ENCODE measurements around the gene ANKK1. TPM values are rescaled to one million over a fixed set of nuclear protein-coding genes. Genes with fewer than 3 reads are reported as not detected.

The ANKK1 gene
- total RNA-seq, 1 donor from 2014 or later = 0.29 TPM

- DNase-seq (ENCODE audit: low spot score) = no peak
Observed at GRCh38 chr11:113408887-113409286, 21.3 kb downstream of the ANKK1 start.

- no peak for DNase-seq (ENCODE audit: low spot score)
Observed at GRCh38 chr11:113409526-113409925, 21.9 kb downstream of the ANKK1 start.

GRCh38 chr11:113410414-113411135 lies 23.0 kb downstream of the ANKK1 start:
- no peak for DNase-seq (ENCODE audit: low spot score)

GRCh38 chr11:113411536-113411935 lies 24.0 kb downstream of the ANKK1 start:
- no peak for DNase-seq (ENCODE audit: low spot score)

GRCh38 chr11:113412675-113413074 lies 25.1 kb downstream of the ANKK1 start:
- no peak for DNase-seq (ENCODE audit: low spot score)

GRCh38 chr11:113415343-113415742 lies 27.8 kb downstream of the ANKK1 start:
- no peak for DNase-seq (ENCODE audit: low spot score)

- DNase-seq (ENCODE audit: low spot score) = no peak
Observed at GRCh38 chr11:113417428-113417827, 29.8 kb downstream of the ANKK1 start.

GRCh38 chr11:113419454-113420003 lies 31.9 kb downstream of the ANKK1 start:
- no peak for DNase-seq (ENCODE audit: low spot score)

GRCh38 chr11:113420808-113421207 lies 33.2 kb downstream of the ANKK1 start:
- DNase-seq (ENCODE audit: low spot score) = no peak

GRCh38 chr11:113426686-113427085 lies 39.1 kb downstream of the ANKK1 start:
- DNase-seq (ENCODE audit: low spot score) = no peak

GRCh38 chr11:113431746-113432145 lies 44.2 kb downstream of the ANKK1 start:
- no peak for DNase-seq (ENCODE audit: low spot score)

- DNase-seq (ENCODE audit: low spot score) = no peak
Observed at GRCh38 chr11:113435190-113435968, 47.8 kb downstream of the ANKK1 start.

- no peak for DNase-seq (ENCODE audit: low spot score)
Observed at GRCh38 chr11:113436672-113437252, 49.2 kb downstream of the ANKK1 start.

- no peak for DNase-seq (ENCODE audit: low spot score)
Observed at GRCh38 chr11:113440816-113441215, 53.2 kb downstream of the ANKK1 start.

- no peak for DNase-seq (ENCODE audit: low spot score)
Observed at GRCh38 chr11:113444502-113445123, 57.0 kb downstream of the ANKK1 start.

- no peak for DNase-seq (ENCODE audit: low spot score)
Observed at GRCh38 chr11:113446112-113446511, 58.5 kb downstream of the ANKK1 start.

GRCh38 chr11:113446938-113447337 lies 59.4 kb downstream of the ANKK1 start:
- no peak for DNase-seq (ENCODE audit: low spot score)

- DNase-seq (ENCODE audit: low spot score) = no peak
Observed at GRCh38 chr11:113447621-113448315, 60.2 kb downstream of the ANKK1 start.

GRCh38 chr11:113448316-113448677 lies 60.7 kb downstream of the ANKK1 start:
- DNase-seq (ENCODE audit: low spot score) = no peak

- DNase-seq (ENCODE audit: low spot score) = no peak
Observed at GRCh38 chr11:113449743-113450142, 62.2 kb downstream of the ANKK1 start.

Measured in mucosa of gallbladder (tissue), 1 donor.